Skeletal muscle tissue (tissue), 4 donors: ENCODE results near the gene CDR2L. TPM values are rescaled to one million over a fixed set of nuclear protein-coding genes. Genes with fewer than 3 reads are reported as not detected.

Source experiments
- H3K27ac ChIP-seq: one replicate; pipeline ENCODE4 v1.7.0; 2013; ENCODE audit warnings: mild to moderate bottlenecking, low read depth, low read length, inconsistent platforms
- H3K27me3 ChIP-seq, 3 donors: one replicate each; pipeline ENCODE4 v1.7.0; 2013; ENCODE audit warnings: low read length in 3 of 3; ENCODE audit not compliant: control insufficient read depth in 3 of 3, insufficient read depth in 3 of 3
- H3K36me3 ChIP-seq, 3 donors: one replicate each; pipeline ENCODE4 v1.7.0; 2013; ENCODE audit warnings: low read length in 3 of 3; ENCODE audit not compliant: control insufficient read depth in 3 of 3, insufficient read depth in 3 of 3
- H3K4me1 ChIP-seq, 3 donors: one replicate each; pipeline ENCODE4 v1.7.0; 2013; ENCODE audit warnings: low read length in 3 of 3, mild to moderate bottlenecking in 3 of 3; ENCODE audit not compliant: control insufficient read depth in 3 of 3, insufficient read depth in 3 of 3
- H3K4me3 ChIP-seq, 3 donors: one replicate each; pipeline ENCODE4 v1.7.0; 2013; ENCODE audit warnings: low read length in 3 of 3
- H3K9ac ChIP-seq, 3 donors: one replicate each; pipeline ENCODE4 v1.7.0; 2013; ENCODE audit warnings: low read length in 3 of 3, mild to moderate bottlenecking in 3 of 3, moderate library complexity in 2 of 3, low read depth in 1 of 3
- H3K9me3 ChIP-seq, 3 donors: one replicate each; pipeline ENCODE4 v1.7.0; 2013; ENCODE audit warnings: low read length in 3 of 3; ENCODE audit not compliant: control insufficient read depth in 3 of 3
- total RNA-seq: library from RNA; depleted of rRNA; stranded (reverse); fragments of >200 nt; gene quantifications from one replicate; pipeline ENCODE4 v1.2.3, GENCODE V29; 2014
- donor health status: Osteomylitis.

The CDR2L gene
- total RNA-seq, 1 donor from 2014 or later: 2.6 TPM

DNA sequence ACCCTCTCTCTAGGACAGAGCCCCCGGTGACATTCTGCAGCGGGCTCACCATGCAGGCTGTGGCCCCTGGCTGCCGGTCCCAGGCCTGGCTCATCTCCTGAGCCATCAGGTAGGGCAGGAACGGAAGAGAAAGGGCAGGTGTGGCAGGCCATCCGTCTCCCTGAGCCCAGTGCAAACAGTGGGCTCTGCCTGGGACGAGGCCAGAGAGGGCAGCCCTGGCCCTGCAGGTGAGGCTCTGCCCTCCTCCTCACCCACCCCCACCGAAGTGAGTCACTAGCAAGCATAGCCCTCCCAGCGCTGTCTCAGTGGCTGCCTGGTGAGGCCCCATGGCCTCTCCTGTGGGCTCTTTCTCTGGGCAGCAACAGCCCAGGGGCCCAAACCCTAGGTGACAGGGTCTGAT is 37.2 kb upstream of the CDR2L start:
- Histone ChIP-seq H3K27me3 (peaks cover 29 to 38% (median 37%) of the 10 kb centered on the region in 3 donors), H3K9ac (no peak overlapping the region), H3K4me3 (no peak overlapping the region), H3K4me1 (no peaks in the 10 kb centered on the region), H3K27ac (no peak overlapping the region), H3K36me3 (no peaks in the 10 kb centered on the region), H3K9me3 (no peaks in the 10 kb centered on the region)

DNA sequence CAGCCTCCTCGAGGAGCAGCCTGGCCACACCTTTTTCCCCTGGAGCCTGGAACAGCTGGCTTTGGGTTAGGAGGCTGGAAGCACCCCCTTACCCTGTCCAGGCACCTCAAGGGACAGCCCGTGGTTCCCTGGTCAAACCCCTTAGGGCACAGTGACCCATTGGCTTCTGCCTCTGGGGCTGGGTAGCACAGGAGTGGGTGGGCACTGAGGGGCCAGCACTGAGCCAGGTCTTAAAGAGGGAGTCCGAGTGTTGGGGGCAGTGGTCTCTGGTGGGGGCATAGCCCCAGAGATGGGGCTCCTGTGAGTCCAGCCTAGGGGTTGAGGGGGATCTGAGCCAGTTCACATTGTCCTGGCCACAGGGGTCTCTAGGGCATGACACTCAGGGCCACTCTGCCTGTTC is 36.4 kb upstream of the CDR2L start:
- Histone ChIP-seq H3K27me3 (peaks cover 29 to 33% (median 32%) of the 10 kb centered on the region in 3 donors), H3K27ac (no peak overlapping the region), H3K4me3 (no peak overlapping the region), H3K9me3 (no peaks in the 10 kb centered on the region), H3K4me1 (no peaks in the 10 kb centered on the region), H3K36me3 (no peaks in the 10 kb centered on the region), H3K9ac (no peak overlapping the region)

- Histone ChIP-seq H3K27me3 (peaks cover 22 to 26% (median 26%) of the 10 kb centered on the region in 3 donors), H3K9ac (no peak overlapping the region), H3K4me1 (no peaks in the 10 kb centered on the region), H3K9me3 (no peaks in the 10 kb centered on the region), H3K27ac (no peak overlapping the region), H3K4me3 (no peak overlapping the region), H3K36me3 (no peaks in the 10 kb centered on the region)
Observed at GRCh38 chr17:74951680-74952421, 35.6 kb upstream of the CDR2L start.

DNA sequence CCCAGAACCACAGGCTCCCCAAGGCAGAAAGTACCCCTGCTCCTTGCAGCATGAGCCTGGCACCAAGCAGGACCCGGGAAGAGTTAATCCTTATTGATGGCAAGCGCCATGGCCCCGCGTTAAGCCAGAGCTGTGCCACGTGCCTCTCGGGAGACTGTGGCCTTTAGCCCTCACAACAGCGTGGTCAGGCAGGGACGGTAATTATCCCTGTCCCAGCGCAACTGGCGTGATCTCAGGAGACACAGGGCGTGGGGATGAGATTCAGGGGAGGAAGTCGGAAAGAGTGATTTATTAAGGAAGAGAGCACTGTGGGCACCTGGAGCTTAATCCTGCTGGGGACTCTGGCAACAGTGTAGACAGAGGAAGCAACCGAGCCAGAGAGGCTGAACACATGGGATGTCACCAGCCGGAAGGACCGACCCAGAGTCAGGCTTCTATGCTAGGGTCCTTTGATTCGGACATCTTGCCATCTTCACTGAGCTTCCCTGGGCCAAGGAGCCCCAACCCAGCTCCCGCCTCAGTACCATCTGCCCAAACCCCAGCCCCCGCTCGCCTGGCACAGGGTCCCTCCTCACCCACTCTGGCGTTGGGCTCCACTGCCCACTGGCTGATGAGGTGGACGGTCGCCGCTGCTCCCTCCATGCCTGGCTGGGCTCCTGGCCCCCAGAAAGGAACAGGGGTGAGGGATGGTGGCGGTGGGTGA is 34.9 kb upstream of the CDR2L start:
- Histone ChIP-seq H3K4me3 (no peak overlapping the region), H3K4me1 (no peaks in the 10 kb centered on the region), H3K27ac (no peak overlapping the region), H3K9me3 (no peaks in the 10 kb centered on the region), H3K9ac (no peak overlapping the region), H3K36me3 (no peaks in the 10 kb centered on the region), H3K27me3 (peaks cover 20 to 22% (median 20%) of the 10 kb centered on the region in 3 donors)

- no peak overlapping the region for H3K27ac ChIP-seq
- H3K9me3 ChIP-seq: no peaks in the 10 kb centered on the region
- H3K4me3 ChIP-seq: no peak overlapping the region
- H3K27me3 ChIP-seq: peaks cover 16 to 22% (median 16%) of the 10 kb centered on the region in 3 donors
- no peaks in the 10 kb centered on the region for H3K4me1 ChIP-seq
- no peak overlapping the region for H3K9ac ChIP-seq
- no peaks in the 10 kb centered on the region for H3K36me3 ChIP-seq
Observed at GRCh38 chr17:74953134-74953687, 34.2 kb upstream of the CDR2L start.

DNA sequence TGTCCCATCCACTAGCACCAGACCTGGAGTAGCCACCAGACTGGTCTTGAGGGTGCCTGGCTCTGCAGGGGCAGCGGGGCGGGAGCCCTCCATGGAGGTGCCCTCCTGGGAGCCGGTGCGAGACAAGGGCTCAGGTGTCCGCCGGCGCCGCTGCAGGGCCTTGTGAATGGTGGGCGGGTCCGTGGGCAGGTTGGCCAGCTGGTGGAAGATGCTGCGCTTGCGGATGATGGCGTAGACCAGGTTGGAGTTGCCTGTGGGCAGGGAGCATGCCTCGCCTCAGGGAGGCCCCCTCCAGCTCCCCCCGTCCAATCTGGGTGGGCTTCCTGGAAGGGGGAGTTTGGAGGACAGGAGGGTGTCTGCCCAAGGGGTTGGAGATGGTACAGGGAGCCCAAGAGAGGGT is 33.3 kb upstream of the CDR2L start:
- Histone ChIP-seq H3K4me3 (no peak overlapping the region), H3K9ac (no peak overlapping the region), H3K27ac (no peak overlapping the region), H3K4me1 (no peaks in the 10 kb centered on the region), H3K27me3 (peaks cover 16 to 22% (median 16%) of the 10 kb centered on the region in 3 donors), H3K36me3 (no peaks in the 10 kb centered on the region), H3K9me3 (no peaks in the 10 kb centered on the region)

DNA sequence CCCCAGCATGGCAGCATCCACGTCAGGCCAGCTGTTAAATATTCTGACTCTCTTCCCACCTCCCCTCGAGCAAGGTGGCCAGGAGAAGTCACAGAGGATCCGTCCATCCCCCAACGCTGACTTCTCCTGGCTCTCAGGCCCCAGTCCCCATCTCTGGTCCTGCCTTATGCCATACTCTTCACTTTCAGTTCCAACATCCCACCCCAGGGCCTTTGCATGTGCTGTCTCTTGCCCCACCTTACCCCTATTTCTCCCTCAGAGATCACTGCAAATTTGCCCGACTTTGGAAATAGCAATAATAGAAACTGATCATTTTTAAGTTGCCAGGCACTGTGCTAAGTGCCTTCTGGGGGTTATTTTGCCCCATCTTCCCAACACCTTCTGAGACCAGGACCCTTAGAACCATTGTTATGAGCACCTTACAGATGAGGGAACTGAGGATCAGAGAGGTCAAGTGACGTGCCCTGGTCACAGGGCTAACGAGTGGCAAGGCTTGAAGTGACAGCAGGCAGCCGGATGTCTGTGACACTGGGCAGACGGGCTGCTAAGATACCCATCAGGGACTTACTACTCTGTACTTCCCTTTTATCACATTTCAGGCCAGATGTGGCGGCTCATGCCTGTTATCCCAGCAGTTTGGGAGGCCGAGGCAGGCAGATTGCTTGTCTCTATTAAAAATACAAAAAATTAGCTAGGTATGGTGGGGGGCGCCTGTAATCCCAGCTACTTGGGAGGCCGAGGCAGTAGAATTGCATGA is 32.6 kb upstream of the CDR2L start:
- Histone ChIP-seq H3K36me3 (no peaks in the 10 kb centered on the region), H3K9me3 (no peaks in the 10 kb centered on the region), H3K4me3 (no peak overlapping the region), H3K27me3 (peaks cover 16 to 22% (median 20%) of the 10 kb centered on the region in 3 donors), H3K9ac (no peak overlapping the region), H3K4me1 (no peaks in the 10 kb centered on the region), H3K27ac (no peak overlapping the region)

DNA sequence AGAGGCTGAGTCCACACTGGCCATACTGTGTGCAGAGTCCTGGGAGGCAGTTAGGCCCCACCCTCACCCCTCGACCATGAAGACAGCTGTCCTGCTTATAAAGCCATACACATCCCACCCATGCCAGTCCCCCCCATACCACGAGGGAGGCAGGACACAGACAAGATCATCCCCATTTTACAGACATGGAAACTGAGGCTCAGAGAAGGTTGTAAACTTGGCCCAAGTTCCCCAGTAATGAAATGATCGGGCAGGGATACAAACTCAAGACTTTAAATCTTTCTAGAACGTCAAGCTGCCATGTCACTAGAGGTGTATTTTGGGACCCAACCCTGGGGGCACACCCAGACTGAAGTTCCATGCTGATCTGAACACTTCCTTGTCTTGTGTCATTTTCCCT is 31.3 kb upstream of the CDR2L start:
- H3K27me3 ChIP-seq: peaks cover 13 to 16% (median 14%) of the 10 kb centered on the region in 3 donors
- no peaks in the 10 kb centered on the region for H3K36me3 ChIP-seq
- H3K27ac ChIP-seq: no peak overlapping the region

DNA sequence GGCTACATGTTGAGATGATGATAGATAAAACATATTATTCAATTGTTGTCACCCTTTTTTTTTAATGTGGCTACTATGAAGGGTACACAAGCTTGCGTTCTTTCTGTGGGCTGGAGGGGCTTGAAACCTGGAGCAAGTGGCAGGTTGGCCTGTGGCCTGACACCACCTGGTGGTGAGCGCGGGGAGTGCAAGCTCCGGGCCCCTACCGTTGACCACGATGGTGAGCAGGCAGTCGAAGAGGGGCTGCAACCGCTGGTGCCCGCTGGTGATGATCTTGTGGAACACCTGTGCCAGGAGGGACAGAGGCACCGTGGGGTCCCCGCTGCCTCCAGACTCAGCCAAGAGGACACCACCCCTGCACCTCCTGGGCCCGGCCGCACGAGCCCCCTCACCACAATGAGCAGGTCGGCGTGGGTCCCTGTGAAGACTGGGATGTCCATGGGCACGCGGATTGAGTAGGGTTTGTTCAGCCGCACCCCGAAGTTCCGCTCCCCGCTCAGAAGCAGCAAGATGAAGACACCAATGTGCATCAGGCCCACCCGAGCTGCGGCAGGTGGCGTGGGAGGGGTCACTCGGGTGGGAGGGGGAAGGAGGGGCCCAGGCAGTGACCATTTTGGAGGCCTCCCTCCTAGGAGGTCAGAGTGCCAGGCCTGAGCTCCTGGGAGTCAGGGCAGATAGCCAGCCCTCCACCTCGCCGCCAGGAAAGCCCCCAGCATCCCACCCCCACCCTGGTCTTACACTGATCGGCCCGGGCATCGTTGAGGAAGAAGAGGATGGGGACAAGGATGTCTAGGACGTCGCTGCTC is 29.3 kb upstream of the CDR2L start:
- Histone ChIP-seq H3K36me3 (no peaks in the 10 kb centered on the region), H3K4me1 (peaks cover 0 to 2% (median 0%) of the 10 kb centered on the region in 3 donors), H3K4me3 (no peak overlapping the region), H3K9ac (no peak overlapping the region), H3K27ac (no peak overlapping the region), H3K9me3 (no peaks in the 10 kb centered on the region), H3K27me3 (peaks cover 5 to 6% (median 6%) of the 10 kb centered on the region in 3 donors)

More for the DNA sequence above, 31.3 kb upstream of the CDR2L start:
- no peaks in the 10 kb centered on the region for H3K4me1 ChIP-seq
- H3K4me3 ChIP-seq: no peak overlapping the region
- no peak overlapping the region for H3K9ac ChIP-seq
- H3K9me3 ChIP-seq: no peaks in the 10 kb centered on the region
